ENCODE data around the gene ALDH1L1. TPM values are rescaled to one million over a fixed set of nuclear protein-coding genes. Genes with fewer than 3 reads are reported as not detected.
A peak's percentile ranks its signal among the peaks of the same experiment; 100 is the strongest.

Gene ALDH1L1
- polyA plus RNA-seq, 3 donors = not detected

GRCh38 chr3:126083511-126083912 is 96.9 kb downstream of the ALDH1L1 start:
- Mint-ChIP-seq H3K4me1 (peaks cover 13% of the 10 kb centered on the region), H3K27ac (peak overlapping the region in 2 of 7 donors; percentile 26 to 30), H3K36me3 (no peaks in the 10 kb centered on the region), H3K9me3 (peaks cover 0 to 11% (median 3%) of the 10 kb centered on the region in 7 donors), H3K4me3 (peak overlapping the region; percentile 77 to 87), H3K27me3 (ENCODE audit: low read depth in 3 of 3) (peaks cover 0 to 9% (median 9%) of the 10 kb centered on the region in 3 donors)
- Histone ChIP-seq H3K9me3 (replicated peaks in 1 of 2; ENCODE audit: control insufficient read depth in 1 of 2, insufficient read depth in 1 of 2, low read length in 2 of 2) (no peaks in the 10 kb centered on the region), H3K9ac (ENCODE audit: insufficient read depth, low read length, poor library complexity, severe bottlenecking) (peak overlapping the region; percentile 76), H2AFZ (ENCODE audit: insufficient read depth, low read depth, low read length, poor library complexity, severe bottlenecking) (peak overlapping the region; percentile 96), H3K4me1 (ENCODE audit: control insufficient read depth in 1 of 2, insufficient read depth in 2 of 2, low read length in 2 of 2) (peaks cover 10 to 13% of the 10 kb centered on the region in 2 donors), H3K4me3 (replicated peaks in 1 of 3; ENCODE audit: low read depth in 2 of 3, low read length in 3 of 3) (peak overlapping the region; percentile 50 to 86 (median 83)), H4K20me1 (ENCODE audit: insufficient read depth, low read length) (no peaks in the 10 kb centered on the region), H3K36me3 (replicated peaks in 1 of 2; ENCODE audit: control insufficient read depth in 1 of 2, insufficient read depth in 2 of 2, low read length in 2 of 2) (no peaks in the 10 kb centered on the region), H3K27ac (ENCODE audit: low read depth in 1 of 2, low read length in 2 of 2) (peak overlapping the region in 1 of 2 donors; percentile 48), H3K4me2 (replicated peaks; ENCODE audit: extremely low read depth, low read length, poor library complexity, severe bottlenecking) (peak overlapping the region; percentile 92), H3K27me3 (ENCODE audit: control insufficient read depth in 2 of 2, insufficient read depth in 2 of 2, low read length in 2 of 2) (peaks cover 0 to 2% of the 10 kb centered on the region in 2 donors), H3K79me2 (ENCODE audit: insufficient read depth, low read length) (no peaks in the 10 kb centered on the region)
- peak in 1 of 3 donors; percentile 2 for DNase-seq
- intact Hi-C loops (cut with micrococcal nuclease) = no loop called here
- TF ChIP-seq, protein P1, sequence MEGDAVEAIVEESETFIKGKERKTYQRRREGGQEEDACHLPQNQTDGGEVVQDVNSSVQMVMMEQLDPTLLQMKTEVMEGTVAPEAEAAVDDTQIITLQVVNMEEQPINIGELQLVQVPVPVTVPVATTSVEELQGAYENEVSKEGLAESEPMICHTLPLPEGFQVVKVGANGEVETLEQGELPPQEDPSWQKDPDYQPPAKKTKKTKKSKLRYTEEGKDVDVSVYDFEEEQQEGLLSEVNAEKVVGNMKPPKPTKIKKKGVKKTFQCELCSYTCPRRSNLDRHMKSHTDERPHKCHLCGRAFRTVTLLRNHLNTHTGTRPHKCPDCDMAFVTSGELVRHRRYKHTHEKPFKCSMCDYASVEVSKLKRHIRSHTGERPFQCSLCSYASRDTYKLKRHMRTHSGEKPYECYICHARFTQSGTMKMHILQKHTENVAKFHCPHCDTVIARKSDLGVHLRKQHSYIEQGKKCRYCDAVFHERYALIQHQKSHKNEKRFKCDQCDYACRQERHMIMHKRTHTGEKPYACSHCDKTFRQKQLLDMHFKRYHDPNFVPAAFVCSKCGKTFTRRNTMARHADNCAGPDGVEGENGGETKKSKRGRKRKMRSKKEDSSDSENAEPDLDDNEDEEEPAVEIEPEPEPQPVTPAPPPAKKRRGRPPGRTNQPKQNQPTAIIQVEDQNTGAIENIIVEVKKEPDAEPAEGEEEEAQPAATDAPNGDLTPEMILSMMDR (IDR thresholded peaks at IDR 0.05) = no peak
- under 1% methylated on average over 23 of the region's 30 CpGs for WGBS (ENCODE audit: insufficient coverage)

DNA sequence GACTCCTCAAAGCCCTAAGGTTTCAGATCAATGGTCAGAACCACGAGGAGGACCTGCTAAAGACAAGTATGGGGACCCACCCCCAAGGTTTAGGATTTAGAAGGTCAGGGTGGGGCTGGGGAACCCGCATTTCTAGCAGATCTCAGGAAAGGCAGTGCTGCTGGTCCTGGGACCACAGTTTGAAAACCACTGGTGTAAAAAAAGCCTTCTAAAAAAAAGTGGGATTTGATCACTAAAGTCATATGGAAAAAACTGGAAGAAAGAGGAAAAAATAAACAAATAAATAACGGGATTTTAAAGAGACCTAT is 97.3 kb downstream of the ALDH1L1 start:
- Histone ChIP-seq H3K9ac (ENCODE audit: insufficient read depth, low read length, poor library complexity, severe bottlenecking) (peak overlapping the region; percentile 76), H3K27ac (ENCODE audit: low read depth in 1 of 2, low read length in 2 of 2) (no peak overlapping the region), H3K4me1 (ENCODE audit: control insufficient read depth in 1 of 2, insufficient read depth in 2 of 2, low read length in 2 of 2) (peaks cover 10 to 13% of the 10 kb centered on the region in 2 donors), H3K9me3 (replicated peaks in 1 of 2; ENCODE audit: control insufficient read depth in 1 of 2, insufficient read depth in 1 of 2, low read length in 2 of 2) (no peaks in the 10 kb centered on the region), H3K4me2 (replicated peaks; ENCODE audit: extremely low read depth, low read length, poor library complexity, severe bottlenecking) (peak overlapping the region; percentile 92), H3K27me3 (ENCODE audit: control insufficient read depth in 2 of 2, insufficient read depth in 2 of 2, low read length in 2 of 2) (peaks cover 0 to 2% of the 10 kb centered on the region in 2 donors), H2AFZ (ENCODE audit: insufficient read depth, low read depth, low read length, poor library complexity, severe bottlenecking) (peak overlapping the region; percentile 96), H3K79me2 (ENCODE audit: insufficient read depth, low read length) (no peaks in the 10 kb centered on the region), H3K4me3 (replicated peaks in 1 of 3; ENCODE audit: low read depth in 2 of 3, low read length in 3 of 3) (peak overlapping the region in 1 of 3 experiments; percentile 86), H4K20me1 (ENCODE audit: insufficient read depth, low read length) (no peaks in the 10 kb centered on the region), H3K36me3 (replicated peaks in 1 of 2; ENCODE audit: control insufficient read depth in 1 of 2, insufficient read depth in 2 of 2, low read length in 2 of 2) (no peaks in the 10 kb centered on the region)
- Mint-ChIP-seq H3K27ac (peak overlapping the region in 4 of 7 donors; percentile 18 to 69 (median 40)), H3K27me3 (ENCODE audit: low read depth in 3 of 3) (peaks cover 0 to 9% (median 9%) of the 10 kb centered on the region in 3 donors), H3K4me1 (peaks cover 13% of the 10 kb centered on the region), H3K4me3 (peak overlapping the region; percentile 77 to 87), H3K9me3 (peaks cover 0 to 11% (median 3%) of the 10 kb centered on the region in 7 donors), H3K36me3 (no peaks in the 10 kb centered on the region)
- TF ChIP-seq, protein P1 (IDR thresholded peaks at IDR 0.05) = no peak
- WGBS (ENCODE audit: insufficient coverage) = 48% methylated on average over 2 of the region's 3 CpGs
- intact Hi-C loops (cut with micrococcal nuclease) = no loop called here
- no peak for DNase-seq
